Lower lobe of right lung (tissue), 2 donors: ENCODE data around the gene C21orf91. TPM values are rescaled to one million over a fixed set of nuclear protein-coding genes. Genes with fewer than 3 reads are reported as not detected.

ENCODE experiments used
- ATAC-seq, 2 donors: fragments of 200-7000 bp; cut with Tn5 transposase; one replicate each; pipeline ENCODE4 v1.9.1; 2020 to 2022; ENCODE audit warnings: mild to moderate bottlenecking in 2 of 2, moderate library complexity in 2 of 2
- DNase-seq: peaks from one replicate; pipeline ENCODE4 v3.0.0-alpha.2; 2020
- H3K27ac ChIP-seq: fragments of 200-600 bp; one replicate; pipeline ENCODE4 v1.8.0; 2022
- H3K27me3 ChIP-seq: fragments of 200-600 bp; one replicate; pipeline ENCODE4 v1.8.0; 2022; ENCODE audit warnings: low read depth
- H3K36me3 ChIP-seq: fragments of 200-600 bp; one replicate; pipeline ENCODE4 v1.8.0; 2022; ENCODE audit warnings: mild to moderate bottlenecking
- H3K4me1 ChIP-seq: fragments of 200-600 bp; one replicate; pipeline ENCODE4 v1.8.0; 2022
- H3K4me3 ChIP-seq: fragments of 200-600 bp; one replicate; pipeline ENCODE4 v1.8.0; 2022; ENCODE audit warnings: mild to moderate bottlenecking
- H3K9me3 ChIP-seq: fragments of 200-600 bp; one replicate; pipeline ENCODE4 v1.8.0; 2022
- intact Hi-C: fragments of 100-400 bp; cut with DNase I; formaldehyde crosslinking; loops from one replicate; pipeline ENCODE4 v1.11.0; 2022
- total RNA-seq: library from RNA; stranded (reverse); fragmentation: NEBNext Ultra II Directional; extraction: Animal tissue kit (Norgen Biotek cat#: 25700); gene quantifications from one replicate; pipeline ENCODE4 v1.2.1, GENCODE V29; 2021
- TF ChIP-seq, protein P1 (sequence below): fragments of 200-600 bp; IDR thresholded peaks from one replicate; pipeline ENCODE4 v1.8.0; 2022; ENCODE audit warnings: antibody characterized with exemption, mild to moderate bottlenecking
- donor health status: DM: no; HTN: yes; CAD: no; lungs with severe emphysema.

C21orf91 gene
- total RNA-seq, 1 donor from 2014 or later, result 24.8 TPM

DNA sequence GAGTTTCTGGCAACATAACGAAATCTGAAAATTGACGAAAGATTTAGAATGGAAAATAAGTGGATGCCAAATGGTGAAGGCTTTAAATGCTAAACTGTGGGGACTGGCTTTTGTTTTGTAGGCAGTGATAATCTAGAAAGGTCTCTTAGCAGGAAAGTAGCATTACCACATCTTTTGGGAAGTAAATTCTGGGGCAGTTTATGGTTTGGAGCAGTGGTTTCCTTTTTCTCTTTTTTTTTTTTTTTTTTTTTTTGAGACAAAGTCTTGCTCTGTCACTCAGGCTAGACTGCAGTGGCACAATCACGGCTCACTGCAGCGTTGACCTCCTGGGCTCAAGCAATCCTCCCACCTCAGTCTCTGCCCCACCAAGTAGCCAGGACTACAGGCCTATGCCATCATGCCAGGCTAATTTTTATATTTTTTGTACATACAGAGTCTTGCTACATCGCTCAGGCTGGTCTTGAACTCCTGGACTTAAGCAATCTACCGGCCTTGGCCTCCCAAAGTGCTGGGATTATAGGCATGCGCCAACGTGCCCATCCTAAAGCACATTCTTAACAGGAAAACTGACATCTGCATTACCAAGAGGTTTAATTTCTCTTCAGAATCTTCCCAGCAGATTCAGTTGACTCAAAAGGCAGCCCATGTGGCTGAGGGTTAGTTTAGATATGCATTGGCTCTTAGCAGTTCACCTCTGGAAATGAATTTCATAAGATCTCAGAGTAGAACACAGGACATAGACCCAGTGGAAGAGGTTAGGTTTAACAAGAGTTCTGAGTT, 32.9 kb downstream of the C21orf91 start:
- Histone ChIP-seq H3K4me3 (no peak overlapping the region), H3K9me3 (no peaks in the 10 kb centered on the region), H3K36me3 (peaks cover 10% of the 10 kb centered on the region), H3K27me3 (no peaks in the 10 kb centered on the region), H3K27ac (no peak overlapping the region), H3K4me1 (peaks cover 18% of the 10 kb centered on the region)
- peak; percentile 49 for DNase-seq
- intact Hi-C loops, result no loop called here
- TF ChIP-seq, protein P1, sequence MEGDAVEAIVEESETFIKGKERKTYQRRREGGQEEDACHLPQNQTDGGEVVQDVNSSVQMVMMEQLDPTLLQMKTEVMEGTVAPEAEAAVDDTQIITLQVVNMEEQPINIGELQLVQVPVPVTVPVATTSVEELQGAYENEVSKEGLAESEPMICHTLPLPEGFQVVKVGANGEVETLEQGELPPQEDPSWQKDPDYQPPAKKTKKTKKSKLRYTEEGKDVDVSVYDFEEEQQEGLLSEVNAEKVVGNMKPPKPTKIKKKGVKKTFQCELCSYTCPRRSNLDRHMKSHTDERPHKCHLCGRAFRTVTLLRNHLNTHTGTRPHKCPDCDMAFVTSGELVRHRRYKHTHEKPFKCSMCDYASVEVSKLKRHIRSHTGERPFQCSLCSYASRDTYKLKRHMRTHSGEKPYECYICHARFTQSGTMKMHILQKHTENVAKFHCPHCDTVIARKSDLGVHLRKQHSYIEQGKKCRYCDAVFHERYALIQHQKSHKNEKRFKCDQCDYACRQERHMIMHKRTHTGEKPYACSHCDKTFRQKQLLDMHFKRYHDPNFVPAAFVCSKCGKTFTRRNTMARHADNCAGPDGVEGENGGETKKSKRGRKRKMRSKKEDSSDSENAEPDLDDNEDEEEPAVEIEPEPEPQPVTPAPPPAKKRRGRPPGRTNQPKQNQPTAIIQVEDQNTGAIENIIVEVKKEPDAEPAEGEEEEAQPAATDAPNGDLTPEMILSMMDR, result no peak
- ATAC-seq, result no peak

DNA sequence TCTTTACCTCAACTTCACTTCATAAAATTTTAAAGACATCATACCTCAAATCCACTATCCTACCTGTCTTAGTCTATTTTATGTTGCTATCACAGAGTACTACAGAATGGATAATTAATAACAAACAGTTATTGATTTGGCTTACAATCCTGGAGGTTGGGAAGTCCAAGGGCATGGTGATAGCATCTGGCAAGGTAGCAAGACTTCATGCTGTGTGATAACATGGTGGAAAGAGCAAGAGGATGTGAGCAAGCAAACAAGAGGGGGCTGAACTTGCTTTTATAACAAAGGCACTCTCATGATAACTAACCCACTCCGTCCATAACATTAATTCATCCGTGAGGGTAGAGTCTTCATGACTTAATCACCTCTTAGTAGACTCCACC, 33.8 kb downstream of the C21orf91 start:
- Histone ChIP-seq H3K4me3 (no peak overlapping the region), H3K36me3 (peaks cover 10% of the 10 kb centered on the region), H3K27ac (no peak overlapping the region), H3K4me1 (peaks cover 18% of the 10 kb centered on the region), H3K27me3 (no peaks in the 10 kb centered on the region), H3K9me3 (no peaks in the 10 kb centered on the region)
- DNase-seq (no peak), ATAC-seq (no peak)
- intact Hi-C loops, result no loop called here
- TF ChIP-seq, protein P1, result no peak

DNA sequence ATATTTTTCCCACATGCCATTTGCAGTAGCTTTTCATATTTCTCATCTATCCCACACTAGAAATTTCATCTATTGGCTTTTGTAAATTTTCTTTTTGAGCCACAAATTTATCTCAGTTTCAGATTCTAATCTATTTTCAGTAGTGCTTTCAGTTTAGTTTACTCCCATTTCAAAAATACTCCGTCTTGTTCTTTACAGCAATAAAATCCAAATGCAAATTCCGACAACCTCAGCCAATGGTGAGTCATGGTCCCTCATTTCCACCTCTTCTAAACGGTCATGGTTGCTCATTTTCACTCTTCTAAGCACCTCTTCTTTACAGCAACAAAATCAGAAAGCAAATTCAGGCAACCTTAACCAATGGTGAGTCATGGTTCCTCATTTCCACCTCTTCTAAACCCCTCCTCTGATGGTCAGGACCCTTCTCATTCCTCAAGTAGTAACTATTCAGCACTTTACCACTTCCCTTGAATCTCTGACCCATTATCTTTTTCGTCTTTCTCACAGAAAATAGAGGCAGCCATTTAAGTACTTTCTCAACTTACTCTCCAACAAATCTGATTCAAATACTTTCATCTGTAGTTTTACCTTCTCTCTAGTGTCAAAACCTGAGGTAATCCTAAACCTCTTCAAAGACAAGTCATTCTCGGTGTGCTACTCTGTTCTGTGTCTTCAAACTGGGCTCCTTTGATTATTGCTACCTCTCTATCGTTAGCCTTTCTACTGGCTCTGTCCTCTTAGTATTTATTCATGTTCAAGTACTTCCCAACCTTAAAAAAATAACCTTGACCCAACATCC, 34.4 kb downstream of the C21orf91 start:
- Histone ChIP-seq H3K27ac (peak overlapping the region; percentile 19), H3K4me1 (peaks cover 19% of the 10 kb centered on the region), H3K27me3 (no peaks in the 10 kb centered on the region), H3K36me3 (peaks cover 10% of the 10 kb centered on the region), H3K4me3 (no peak overlapping the region), H3K9me3 (no peaks in the 10 kb centered on the region)
- ATAC-seq, result peak in 1 of 2 donors; percentile 9
- no peak for DNase-seq
- intact Hi-C loops, result no loop called here
- TF ChIP-seq, protein P1, result no peak

DNA sequence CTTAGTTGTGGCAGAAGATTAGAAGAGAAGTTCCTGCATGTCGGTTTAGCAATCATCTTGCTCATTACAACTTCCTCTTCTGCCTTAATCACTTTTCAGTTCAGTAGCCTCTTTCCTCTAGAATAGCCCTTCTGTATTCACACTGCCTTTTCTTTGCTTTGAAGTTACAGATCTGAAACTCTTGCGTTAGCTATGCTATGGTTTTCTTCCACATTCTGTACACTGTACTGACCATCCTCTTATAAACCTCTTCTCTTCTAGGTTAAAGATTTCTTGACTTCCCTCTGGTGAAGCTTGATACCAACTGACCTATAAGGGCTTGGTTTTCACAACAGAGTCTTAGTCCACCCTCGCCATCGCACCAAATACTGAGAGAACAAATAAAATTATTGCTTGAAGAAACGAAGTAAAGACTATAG, 35.0 kb downstream of the C21orf91 start:
- Histone ChIP-seq H3K27me3 (no peaks in the 10 kb centered on the region), H3K4me3 (no peak overlapping the region), H3K9me3 (no peaks in the 10 kb centered on the region), H3K4me1 (peaks cover 22% of the 10 kb centered on the region), H3K36me3 (peaks cover 10% of the 10 kb centered on the region), H3K27ac (peak overlapping the region; percentile 19)
- TF ChIP-seq, protein P1, result no peak
- ATAC-seq, result peak; percentile 57 to 61
- intact Hi-C loops, result no loop called here
- no peak for DNase-seq

DNA sequence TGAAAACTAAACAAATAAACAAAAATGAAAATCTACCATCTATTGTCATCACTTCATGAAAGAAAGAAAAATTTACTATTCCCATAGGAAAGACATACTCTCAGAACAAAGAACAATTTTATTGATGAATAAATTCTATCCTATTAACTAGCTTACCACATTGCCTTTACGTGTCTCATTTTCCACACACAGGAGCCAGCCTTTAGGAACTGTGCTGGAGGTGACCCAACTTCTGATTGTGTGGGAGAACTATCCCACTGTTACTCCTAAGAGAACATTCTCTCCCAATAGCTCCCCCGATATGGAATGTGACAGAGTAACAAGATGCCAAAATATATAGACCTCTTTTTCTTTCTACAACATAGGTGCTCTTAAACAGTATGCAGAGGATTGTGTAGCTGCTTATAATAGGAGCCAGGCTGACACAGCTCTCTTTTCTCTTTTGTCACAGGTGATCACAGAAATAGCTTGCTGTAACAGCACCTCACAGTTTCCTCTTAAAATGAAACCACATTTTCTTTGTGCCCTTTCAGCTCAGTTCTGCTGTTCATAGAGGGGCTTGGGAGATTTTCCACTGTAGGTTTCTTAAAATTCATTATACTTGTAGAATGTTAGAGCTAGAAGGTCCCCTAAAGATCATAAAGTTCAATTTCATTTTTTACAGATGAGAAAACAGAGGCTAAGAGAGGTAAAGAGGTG, 35.5 kb downstream of the C21orf91 start:
- TF ChIP-seq, protein P1, result no peak
- DNase-seq (no peak), ATAC-seq (peak; percentile 24 to 37)
- peak overlapping the region; percentile 19 for H3K27ac ChIP-seq
- H3K4me1 ChIP-seq, result peaks cover 23% of the 10 kb centered on the region
- no peaks in the 10 kb centered on the region for H3K9me3 ChIP-seq
- intact Hi-C loops, result no loop called here
- peaks cover 10% of the 10 kb centered on the region for H3K36me3 ChIP-seq
- H3K4me3 ChIP-seq, result no peak overlapping the region
- no peaks in the 10 kb centered on the region for H3K27me3 ChIP-seq
